ENCODE data around the gene PRR14. TPM values are rescaled to one million over a fixed set of nuclear protein-coding genes. Genes with fewer than 3 reads are reported as not detected.

Gene PRR14
- total and polyA plus RNA-seq, 10 of the 15 experiments (the other 5 are each of a cell fraction or from before 2014, with no cell fraction given) = 2.5 to 66.8 (median 19.2) TPM

DNA sequence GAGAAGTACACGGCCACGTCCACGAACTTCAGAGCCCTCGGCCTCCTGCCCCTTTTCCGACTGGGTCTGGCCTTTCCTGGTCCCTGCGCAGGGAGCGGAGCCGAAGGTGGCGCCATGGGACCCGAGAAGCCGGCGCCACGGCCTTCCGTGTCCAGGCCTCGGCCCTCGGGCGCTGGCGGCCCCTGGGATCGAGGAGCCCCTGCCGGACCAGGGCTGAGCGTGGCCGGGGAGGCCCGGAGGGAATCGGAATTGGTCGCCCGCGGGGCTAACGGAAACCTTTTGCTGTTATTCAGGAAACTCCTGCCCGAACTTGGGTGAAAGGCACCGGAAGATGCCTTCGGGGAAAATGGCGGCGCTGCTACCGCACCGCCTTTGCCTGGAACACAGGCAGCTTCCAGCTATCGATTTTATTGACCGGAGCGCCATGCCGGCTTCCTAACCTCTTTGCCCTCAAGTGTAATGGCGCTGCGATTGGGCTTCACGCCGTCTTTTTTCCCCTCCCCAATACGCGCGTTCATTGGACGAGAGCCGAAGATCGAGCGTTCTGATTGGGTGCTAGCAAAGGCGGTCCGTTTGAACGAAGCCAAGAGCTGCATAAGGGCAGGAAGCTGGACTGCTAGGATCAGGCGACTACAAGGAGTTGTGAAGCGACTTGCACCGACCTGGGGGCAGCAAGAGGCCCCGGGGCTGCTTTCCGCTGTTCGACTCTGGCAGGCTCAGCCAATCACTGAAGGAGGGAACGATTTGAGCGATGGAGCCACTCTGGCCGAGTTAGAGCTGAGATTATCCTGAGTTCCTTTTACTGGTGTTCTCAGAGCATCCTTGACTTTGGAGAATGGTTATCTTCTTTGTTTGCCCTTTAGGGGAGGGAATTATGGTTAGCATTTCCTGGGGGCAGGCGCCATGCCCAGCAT is 40.6 kb upstream of the PRR14 start, which contains the start of gene ZNF689:
TSS of gene ZNF689 (minus strand) at position 464 of the 914 bp plus-strand sequence. CDS start at position 116, 348 bp downstream.
- ChIA-PET RAD21 (ENCODE audit: unreplicated experiment) (interaction anchor here (0.7 to 1.4 kb wide), 7 partner anchors 12 to 201 kb away, joined by 3 to 12 read pairs (median 4); partner anchors contain the start of genes DCTPP1, PRR14 and SEPHS2), SMC1A (ENCODE audit: uncharacterized antibody, unreplicated experiment) (interaction anchor here (0.7 to 3.4 kb wide), 6 partner anchors 10 to 181 kb away, joined by 3 to 16 read pairs (median 6); partner anchors contain the start of genes DCTPP1 and ZNF764), POLR2A (interaction anchor here (0.6 to 2.6 kb wide), 12 partner anchors 9 to 239 kb away, joined by 3 to 7 read pairs (median 4); partner anchors contain the start of gene DCTPP1), CTCF (interaction anchor here (0.7 to 5.1 kb wide), 9 partner anchors 12 to 181 kb away, joined by 3 to 54 read pairs (median 4); partner anchors contain the start of genes DCTPP1 and ZNF785)
- FAIRE-seq = peak; percentile 98
- peaks cover 0 to 3% of the 10 kb centered on the region in 2 experiments; a peak in 2 of 4 replicates for H3K36me3 ChIP-seq (ENCODE audit: control insufficient read depth in 2 of 2, insufficient read depth in 2 of 2, low read length in 1 of 2)
- peaks cover 4% of the 10 kb centered on the region for H3K4me1 ChIP-seq (ENCODE audit: control insufficient read depth, insufficient read depth, low read length)
- BruUV-seq (replicated peaks) = TSS peak; percentile 88
- in situ Hi-C loops (cut with MboI) (no loop called here), intact Hi-C loops (cut with micrococcal nuclease; ENCODE audit: unreplicated experiment) (no loop called here)
- no peaks in the 10 kb centered on the region for H3K9me3 ChIP-seq (replicated peaks; ENCODE audit: control insufficient read depth, insufficient read depth, low read length)
- H3K27ac ChIP-seq (ENCODE audit: control insufficient read depth, insufficient read depth) = peak within 1 kb of the TSS; percentile 96
- peak; percentile 93 for DNase-seq (ENCODE audit: low read depth, low spot score)
- peak; percentile 91 for ATAC-seq
- H3K79me2 ChIP-seq (ENCODE audit: control insufficient read depth, insufficient read depth, low read length) = peaks cover 15% of the 10 kb centered on the region
- peak within 1 kb of the TSS; percentile 98 for H3K4me3 ChIP-seq
- WGBS (ENCODE audit: insufficient coverage, insufficient replicate concordance, low lambda C conversion rate, missing lambda C conversion rate) = 2% methylated on average over 59 of the region's 63 CpGs
- peak within 1 kb of the TSS; percentile 100 for H3K9ac ChIP-seq (ENCODE audit: control insufficient read depth, insufficient read depth, low read length)
- no peaks in the 10 kb centered on the region for H3K27me3 ChIP-seq (replicated peaks in 1 of 2; ENCODE audit: control insufficient read depth in 2 of 2, insufficient read depth in 2 of 2, low read length in 1 of 2)
- H2AFZ ChIP-seq (ENCODE audit: control insufficient read depth, low read depth, low read length) = peak within 1 kb of the TSS; percentile 97
- peak within 1 kb of the TSS; percentile 48 for H3K4me2 ChIP-seq (ENCODE audit: control insufficient read depth, insufficient read depth)
- H4K20me1 ChIP-seq (ENCODE audit: control insufficient read depth, insufficient read depth) = no peaks in the 10 kb centered on the region
- TF ChIP-seq IRF4 (IDR thresholded peaks at IDR 0.05; ENCODE audit: low read depth, low read length) = 0 out of 2 replicates have a peak, but pooled peaks have one; percentile 20
- 0 out of 4 replicates have a peak, but pooled peaks have one; percentile 7 to 13 for TF ChIP-seq IKZF2 (IDR thresholded peaks at IDR 0.05)
- no peak for TF ChIP-seq RFX5 (IDR thresholded peaks at IDR 0.05; ENCODE audit: low read depth, low read length)
- 0 out of 2 replicates have a peak, but pooled peaks have one; percentile 10 for TF ChIP-seq JUND (IDR thresholded peaks at IDR 0.05; ENCODE audit: low read depth, low read length)
- TF ChIP-seq SMAD5 (IDR thresholded peaks at IDR 0.05; ENCODE audit: low read depth) = no peak
- peak; percentile 97 for TF ChIP-seq IKZF1 (conservative IDR thresholded peaks at IDR 0.05)
- TF ChIP-seq TBL1XR1 (IDR thresholded peaks at IDR 0.05; ENCODE audit: low read depth, low read length) = no peak
- TF ChIP-seq, protein P1, sequence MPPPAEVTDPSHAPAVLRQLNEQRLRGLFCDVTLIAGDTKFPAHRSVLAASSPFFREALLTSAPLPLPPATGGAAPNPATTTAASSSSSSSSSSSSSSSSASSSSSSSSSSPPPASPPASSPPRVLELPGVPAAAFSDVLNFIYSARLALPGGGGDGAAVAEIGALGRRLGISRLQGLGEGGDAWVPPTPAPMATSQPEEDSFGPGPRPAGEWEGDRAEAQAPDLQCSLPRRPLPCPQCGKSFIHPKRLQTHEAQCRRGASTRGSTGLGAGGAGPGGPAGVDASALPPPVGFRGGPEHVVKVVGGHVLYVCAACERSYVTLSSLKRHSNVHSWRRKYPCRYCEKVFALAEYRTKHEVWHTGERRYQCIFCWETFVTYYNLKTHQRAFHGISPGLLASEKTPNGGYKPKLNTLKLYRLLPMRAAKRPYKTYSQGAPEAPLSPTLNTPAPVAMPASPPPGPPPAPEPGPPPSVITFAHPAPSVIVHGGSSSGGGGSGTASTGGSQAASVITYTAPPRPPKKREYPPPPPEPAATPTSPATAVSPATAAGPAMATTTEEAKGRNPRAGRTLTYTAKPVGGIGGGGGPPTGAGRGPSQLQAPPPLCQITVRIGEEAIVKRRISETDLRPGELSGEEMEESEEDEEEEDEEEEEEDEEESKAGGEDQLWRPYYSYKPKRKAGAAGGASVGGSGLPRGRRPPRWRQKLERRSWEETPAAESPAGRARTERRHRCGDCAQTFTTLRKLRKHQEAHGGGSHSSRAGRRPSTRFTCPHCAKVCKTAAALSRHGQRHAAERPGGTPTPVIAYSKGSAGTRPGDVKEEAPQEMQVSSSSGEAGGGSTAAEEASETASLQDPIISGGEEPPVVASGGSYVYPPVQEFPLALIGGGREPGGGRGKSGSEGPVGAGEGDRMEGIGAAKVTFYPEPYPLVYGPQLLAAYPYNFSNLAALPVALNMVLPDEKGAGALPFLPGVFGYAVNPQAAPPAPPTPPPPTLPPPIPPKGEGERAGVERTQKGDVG (CRISPR knock-in tag; IDR thresholded peaks at IDR 0.05) = no peak
- TF ChIP-seq WRNIP1 (IDR thresholded peaks at IDR 0.05; ENCODE audit: borderline replicate concordance, low read depth, low read length) = peak; percentile 65; the same call in 1 of the 2 replicates
- TF ChIP-seq YY1 (IDR thresholded peaks at IDR 0.05; ENCODE audit: low read depth, low read length) = peak; percentile 99
- TF ChIP-seq, protein P2, sequence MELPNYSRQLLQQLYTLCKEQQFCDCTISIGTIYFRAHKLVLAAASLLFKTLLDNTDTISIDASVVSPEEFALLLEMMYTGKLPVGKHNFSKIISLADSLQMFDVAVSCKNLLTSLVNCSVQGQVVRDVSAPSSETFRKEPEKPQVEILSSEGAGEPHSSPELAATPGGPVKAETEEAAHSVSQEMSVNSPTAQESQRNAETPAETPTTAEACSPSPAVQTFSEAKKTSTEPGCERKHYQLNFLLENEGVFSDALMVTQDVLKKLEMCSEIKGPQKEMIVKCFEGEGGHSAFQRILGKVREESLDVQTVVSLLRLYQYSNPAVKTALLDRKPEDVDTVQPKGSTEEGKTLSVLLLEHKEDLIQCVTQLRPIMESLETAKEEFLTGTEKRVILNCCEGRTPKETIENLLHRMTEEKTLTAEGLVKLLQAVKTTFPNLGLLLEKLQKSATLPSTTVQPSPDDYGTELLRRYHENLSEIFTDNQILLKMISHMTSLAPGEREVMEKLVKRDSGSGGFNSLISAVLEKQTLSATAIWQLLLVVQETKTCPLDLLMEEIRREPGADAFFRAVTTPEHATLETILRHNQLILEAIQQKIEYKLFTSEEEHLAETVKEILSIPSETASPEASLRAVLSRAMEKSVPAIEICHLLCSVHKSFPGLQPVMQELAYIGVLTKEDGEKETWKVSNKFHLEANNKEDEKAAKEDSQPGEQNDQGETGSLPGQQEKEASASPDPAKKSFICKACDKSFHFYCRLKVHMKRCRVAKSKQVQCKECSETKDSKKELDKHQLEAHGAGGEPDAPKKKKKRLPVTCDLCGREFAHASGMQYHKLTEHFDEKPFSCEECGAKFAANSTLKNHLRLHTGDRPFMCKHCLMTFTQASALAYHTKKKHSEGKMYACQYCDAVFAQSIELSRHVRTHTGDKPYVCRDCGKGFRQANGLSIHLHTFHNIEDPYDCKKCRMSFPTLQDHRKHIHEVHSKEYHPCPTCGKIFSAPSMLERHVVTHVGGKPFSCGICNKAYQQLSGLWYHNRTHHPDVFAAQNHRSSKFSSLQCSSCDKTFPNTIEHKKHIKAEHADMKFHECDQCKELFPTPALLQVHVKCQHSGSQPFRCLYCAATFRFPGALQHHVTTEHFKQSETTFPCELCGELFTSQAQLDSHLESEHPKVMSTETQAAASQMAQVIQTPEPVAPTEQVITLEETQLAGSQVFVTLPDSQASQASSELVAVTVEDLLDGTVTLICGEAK (IDR thresholded peaks at IDR 0.05; ENCODE audit: borderline replicate concordance) = peak; percentile 80; the same call in 1 of the 2 replicates
- TF ChIP-seq CEBPB (IDR thresholded peaks at IDR 0.05; ENCODE audit: borderline replicate concordance in 1 of 2, low read depth in 2 of 2, low read length in 2 of 2) = no peak
- TF ChIP-seq ZSCAN29 (IDR thresholded peaks at IDR 0.05) = 0 out of 2 replicates have a peak, but pooled peaks have one; percentile 8
- TF ChIP-seq MXI1 (IDR thresholded peaks at IDR 0.05; ENCODE audit: low read depth, low read length) = peak; percentile 58; the same call in 1 of the 2 replicates
- TF ChIP-seq CHD1 (IDR thresholded peaks at IDR 0.05; ENCODE audit: low read depth, low read length) = 0 out of 2 replicates have a peak, but pooled peaks have one; percentile 73
